ENCODE measurements around the gene MDM1. TPM values are rescaled to one million over a fixed set of nuclear protein-coding genes. Genes with fewer than 3 reads are reported as not detected.

MDM1 gene
- total and polyA plus RNA-seq, 2 experiments from 2014 or later = 3.6 to 14.9 TPM

GRCh38 chr12:68305278-68305677, 26.9 kb downstream of the MDM1 start:
- no peak for DNase-seq (ENCODE audit: low spot score)
- no peak for TF ChIP-seq EZH2 (IDR thresholded peaks at IDR 0.05; ENCODE audit: borderline replicate concordance)
- TF ChIP-seq EZH2phosphoT487 (IDR thresholded peaks at IDR 0.05; ENCODE audit: low read depth, severe bottlenecking, unreplicated experiment) = no peak
- no peak for TF ChIP-seq CTCF (IDR thresholded peaks at IDR 0.05; ENCODE audit: poor library complexity)
- Histone ChIP-seq H3K4me1 (ENCODE audit: insufficient read depth) (no peaks in the 10 kb centered on the region), H3K36me3 (replicated peaks; ENCODE audit: insufficient read depth, low read depth) (no peaks in the 10 kb centered on the region), H4K20me1 (ENCODE audit: insufficient read depth, poor library complexity, severe bottlenecking) (no peaks in the 10 kb centered on the region), H3K9me3 (ENCODE audit: low read depth) (no peaks in the 10 kb centered on the region), H3K27me3 (no peaks in the 10 kb centered on the region), H3K79me2 (no peaks in the 10 kb centered on the region), H2AFZ (no peak overlapping the region), H3K4me2 (no peak overlapping the region), H3K4me3 (no peak overlapping the region), H3K27ac (no peak overlapping the region), H3K9me2 (replicated peaks; ENCODE audit: insufficient read depth) (no peaks in the 10 kb centered on the region)
- 92% methylated on average over 3 of the region's 3 CpGs for WGBS (ENCODE audit: low lambda C conversion rate, missing lambda C conversion rate)

DNA sequence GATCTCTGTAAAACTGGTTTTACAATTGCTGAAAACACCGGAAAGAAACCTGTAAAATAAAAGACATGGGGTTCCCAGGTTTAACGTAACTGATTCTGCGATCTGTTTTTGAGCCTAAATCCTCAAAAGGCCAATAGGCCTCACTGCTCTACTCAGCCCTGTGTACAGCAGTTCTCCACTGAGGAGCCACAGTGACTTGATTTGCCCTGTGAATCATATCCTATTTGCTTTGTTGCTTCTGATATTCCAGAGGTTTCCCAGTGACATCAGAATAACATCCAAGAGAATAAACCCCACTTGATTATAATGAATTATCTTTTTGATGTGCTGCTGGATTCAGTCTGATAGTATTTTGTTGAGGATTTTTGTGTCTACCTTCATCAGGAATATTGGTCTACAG, 27.5 kb downstream of the MDM1 start:
- no peaks in the 10 kb centered on the region for H3K36me3 ChIP-seq (replicated peaks; ENCODE audit: insufficient read depth, low read depth)
- no peak for DNase-seq (ENCODE audit: low spot score)

GRCh38 chr12:68303850-68304249, 28.3 kb downstream of the MDM1 start:
- no peak overlapping the region for H3K27ac ChIP-seq
- no peaks in the 10 kb centered on the region for H3K27me3 ChIP-seq
- H3K9me3 ChIP-seq (ENCODE audit: low read depth) = no peaks in the 10 kb centered on the region
- DNase-seq (ENCODE audit: low spot score) = no peak
- H3K9me2 ChIP-seq (replicated peaks; ENCODE audit: insufficient read depth) = no peaks in the 10 kb centered on the region
- 83% methylated on average over 6 of the region's 6 CpGs for WGBS (ENCODE audit: low lambda C conversion rate, missing lambda C conversion rate)
- H3K4me1 ChIP-seq (ENCODE audit: insufficient read depth) = no peaks in the 10 kb centered on the region
- H3K4me3 ChIP-seq = no peak overlapping the region
- H4K20me1 ChIP-seq (ENCODE audit: insufficient read depth, poor library complexity, severe bottlenecking) = no peaks in the 10 kb centered on the region
- TF ChIP-seq CTCF (IDR thresholded peaks at IDR 0.05; ENCODE audit: poor library complexity) (no peak), EZH2 (IDR thresholded peaks at IDR 0.05; ENCODE audit: borderline replicate concordance) (no peak)
- no peak overlapping the region for H3K4me2 ChIP-seq
- no peaks in the 10 kb centered on the region for H3K79me2 ChIP-seq
- H3K36me3 ChIP-seq (replicated peaks; ENCODE audit: insufficient read depth, low read depth) = no peaks in the 10 kb centered on the region
- H2AFZ ChIP-seq = no peak overlapping the region

More for the DNA sequence above, 27.5 kb downstream of the MDM1 start:
- H2AFZ ChIP-seq = no peak overlapping the region
- no peak overlapping the region for H3K4me3 ChIP-seq
- H3K9me2 ChIP-seq (replicated peaks; ENCODE audit: insufficient read depth) = no peaks in the 10 kb centered on the region
- no peaks in the 10 kb centered on the region for H4K20me1 ChIP-seq (ENCODE audit: insufficient read depth, poor library complexity, severe bottlenecking)
- H3K79me2 ChIP-seq = no peaks in the 10 kb centered on the region
- no peaks in the 10 kb centered on the region for H3K27me3 ChIP-seq
- H3K4me1 ChIP-seq (ENCODE audit: insufficient read depth) = no peaks in the 10 kb centered on the region
- H3K27ac ChIP-seq = no peak overlapping the region
- no peak overlapping the region for H3K4me2 ChIP-seq
- H3K9me3 ChIP-seq (ENCODE audit: low read depth) = no peaks in the 10 kb centered on the region
- WGBS (ENCODE audit: low lambda C conversion rate, missing lambda C conversion rate) = 94% methylated on average over 3 of the region's 3 CpGs
- no peak for TF ChIP-seq EZH2phosphoT487 (IDR thresholded peaks at IDR 0.05; ENCODE audit: low read depth, severe bottlenecking, unreplicated experiment)
- TF ChIP-seq EZH2 (IDR thresholded peaks at IDR 0.05; ENCODE audit: borderline replicate concordance) = no peak
- TF ChIP-seq CTCF (IDR thresholded peaks at IDR 0.05; ENCODE audit: poor library complexity) = no peak

DNA sequence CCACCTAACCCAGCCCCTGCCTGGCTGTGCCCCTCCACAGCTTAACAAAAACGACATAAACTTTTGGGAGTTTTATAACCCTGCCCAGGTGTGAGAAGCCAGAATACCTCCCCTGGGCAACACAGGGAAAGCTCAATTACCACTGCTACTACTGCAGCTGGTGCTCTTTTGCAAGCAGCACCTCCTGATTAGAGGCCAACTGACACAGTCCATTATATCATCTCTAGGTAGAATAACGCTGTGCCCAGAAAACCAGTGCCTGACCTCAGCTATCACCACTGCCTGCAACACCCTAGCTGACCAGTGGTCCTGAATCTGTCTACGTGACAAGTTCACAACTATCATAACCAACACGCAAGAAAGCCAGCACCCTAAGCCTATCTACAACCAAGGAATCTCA, 34.2 kb downstream of the MDM1 start:
- WGBS (ENCODE audit: low lambda C conversion rate, missing lambda C conversion rate) = 92% methylated on average over 4 of the region's 4 CpGs

More for the DNA sequence above, 34.2 kb downstream of the MDM1 start:
- H3K36me3 ChIP-seq (replicated peaks; ENCODE audit: insufficient read depth, low read depth) = no peaks in the 10 kb centered on the region
- no peaks in the 10 kb centered on the region for H3K9me2 ChIP-seq (replicated peaks; ENCODE audit: insufficient read depth)
- H3K4me3 ChIP-seq = no peak overlapping the region
- no peaks in the 10 kb centered on the region for H3K4me1 ChIP-seq (ENCODE audit: insufficient read depth)
- H2AFZ ChIP-seq = no peak overlapping the region
- no peak for DNase-seq (ENCODE audit: low spot score)
- TF ChIP-seq EZH2phosphoT487 (IDR thresholded peaks at IDR 0.05; ENCODE audit: low read depth, severe bottlenecking, unreplicated experiment) (no peak), CTCF (IDR thresholded peaks at IDR 0.05; ENCODE audit: poor library complexity) (no peak), EZH2 (IDR thresholded peaks at IDR 0.05; ENCODE audit: borderline replicate concordance) (no peak)
- H3K79me2 ChIP-seq = no peaks in the 10 kb centered on the region
- no peak overlapping the region for H3K27ac ChIP-seq
- H3K9me3 ChIP-seq (ENCODE audit: low read depth) = no peaks in the 10 kb centered on the region
- H4K20me1 ChIP-seq (ENCODE audit: insufficient read depth, poor library complexity, severe bottlenecking) = no peaks in the 10 kb centered on the region
- no peaks in the 10 kb centered on the region for H3K27me3 ChIP-seq
- H3K4me2 ChIP-seq = no peak overlapping the region

Measured in hepatocyte (in vitro differentiated cells).